ENCODE data around the gene MICALL1.

MICALL1 gene

DNA sequence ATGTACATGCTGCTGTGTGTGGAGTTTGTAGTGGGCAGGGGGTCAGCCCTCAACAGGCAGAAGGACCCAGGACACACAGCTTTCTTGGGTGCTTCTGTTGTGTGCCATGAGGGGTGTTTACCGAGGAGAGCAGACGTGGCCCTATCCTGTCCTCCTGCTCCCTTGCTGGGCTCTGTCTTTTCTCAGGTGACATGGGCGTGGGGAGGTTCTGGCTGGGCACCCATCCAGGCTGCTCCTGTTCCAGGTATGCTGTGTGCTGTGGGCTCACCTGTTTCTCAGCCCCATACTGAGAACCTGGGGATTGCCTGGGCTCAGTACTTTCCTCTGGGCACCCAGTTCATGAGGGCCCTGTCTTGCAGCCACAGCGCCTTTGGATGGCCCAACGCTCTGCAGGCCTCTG is 23.3 kb downstream of the MICALL1 start:
- DNase-seq (ENCODE audit: low read depth) = no peak
- TF ChIP-seq, protein P1, sequence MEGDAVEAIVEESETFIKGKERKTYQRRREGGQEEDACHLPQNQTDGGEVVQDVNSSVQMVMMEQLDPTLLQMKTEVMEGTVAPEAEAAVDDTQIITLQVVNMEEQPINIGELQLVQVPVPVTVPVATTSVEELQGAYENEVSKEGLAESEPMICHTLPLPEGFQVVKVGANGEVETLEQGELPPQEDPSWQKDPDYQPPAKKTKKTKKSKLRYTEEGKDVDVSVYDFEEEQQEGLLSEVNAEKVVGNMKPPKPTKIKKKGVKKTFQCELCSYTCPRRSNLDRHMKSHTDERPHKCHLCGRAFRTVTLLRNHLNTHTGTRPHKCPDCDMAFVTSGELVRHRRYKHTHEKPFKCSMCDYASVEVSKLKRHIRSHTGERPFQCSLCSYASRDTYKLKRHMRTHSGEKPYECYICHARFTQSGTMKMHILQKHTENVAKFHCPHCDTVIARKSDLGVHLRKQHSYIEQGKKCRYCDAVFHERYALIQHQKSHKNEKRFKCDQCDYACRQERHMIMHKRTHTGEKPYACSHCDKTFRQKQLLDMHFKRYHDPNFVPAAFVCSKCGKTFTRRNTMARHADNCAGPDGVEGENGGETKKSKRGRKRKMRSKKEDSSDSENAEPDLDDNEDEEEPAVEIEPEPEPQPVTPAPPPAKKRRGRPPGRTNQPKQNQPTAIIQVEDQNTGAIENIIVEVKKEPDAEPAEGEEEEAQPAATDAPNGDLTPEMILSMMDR (IDR thresholded peaks at IDR 0.05; ENCODE audit: insufficient read depth, low read depth, low read length, missing control alignments) = no peak
- no peak overlapping the region for H3K4me3 ChIP-seq (ENCODE audit: low read length)

DNA sequence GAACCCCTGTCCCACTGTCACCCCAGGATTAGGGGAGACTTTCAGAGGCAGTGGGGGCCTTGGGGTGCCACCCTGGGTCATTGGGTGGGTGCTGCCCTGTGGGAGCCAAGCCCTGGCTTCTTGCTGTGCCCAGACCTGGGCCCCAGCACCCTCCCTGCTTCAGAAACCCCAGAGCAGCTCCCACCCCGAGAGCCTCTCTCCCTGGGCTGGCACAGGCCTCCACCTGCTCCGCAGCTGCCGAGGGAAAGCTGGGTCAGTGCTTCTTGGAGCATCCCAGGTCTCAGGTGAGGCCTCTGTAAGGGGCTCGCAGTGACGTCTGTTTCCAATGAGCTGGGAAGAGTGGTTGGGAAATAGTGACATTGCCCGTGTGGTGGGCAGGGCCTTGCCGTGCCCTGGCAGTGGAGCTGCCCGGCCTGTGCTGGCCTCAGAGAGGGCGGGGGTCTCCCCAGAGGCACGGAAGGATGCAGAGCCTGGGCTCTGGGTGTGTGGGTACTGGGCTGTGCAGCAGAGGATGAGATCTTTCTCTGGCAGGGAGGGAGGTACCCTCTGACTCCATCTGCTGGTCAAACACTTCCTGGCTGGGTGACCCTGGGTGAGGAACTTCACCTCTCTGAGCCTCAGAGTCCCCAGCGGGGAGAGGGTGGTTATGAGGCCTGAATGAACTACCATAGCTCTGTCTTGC is 24.3 kb downstream of the MICALL1 start:
- TF ChIP-seq, protein P1 (IDR thresholded peaks at IDR 0.05; ENCODE audit: insufficient read depth, low read depth, low read length, missing control alignments) = peak; percentile 48
- no peak overlapping the region for H3K4me3 ChIP-seq (ENCODE audit: low read length)
- no peak for DNase-seq (ENCODE audit: low read depth)

DNA sequence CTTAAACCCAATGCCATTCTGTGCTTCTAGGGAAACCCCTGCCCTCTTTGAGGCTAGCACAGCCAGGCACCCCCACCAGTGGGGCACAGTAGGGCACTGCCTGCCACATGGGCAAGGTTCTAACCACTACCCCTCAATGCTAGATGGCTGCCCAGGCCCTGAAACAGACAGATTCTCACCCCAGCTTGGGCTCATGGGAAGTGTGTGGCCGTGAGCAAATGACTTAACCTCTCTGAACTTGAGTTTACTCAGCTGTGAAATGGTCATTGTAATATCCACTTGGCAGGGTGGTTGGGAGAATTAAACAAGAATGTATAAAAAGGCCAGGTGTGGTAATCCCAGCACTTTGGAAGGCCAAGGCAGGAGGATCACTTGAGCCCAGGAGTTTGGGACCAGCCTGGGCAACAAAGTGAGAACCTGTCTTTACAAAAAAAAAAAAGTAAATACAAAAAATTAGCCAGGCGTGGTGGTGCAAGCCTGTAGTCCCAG is 24.9 kb downstream of the MICALL1 start:
- no peak for DNase-seq (ENCODE audit: low read depth)
- TF ChIP-seq, protein P1 (IDR thresholded peaks at IDR 0.05; ENCODE audit: insufficient read depth, low read depth, low read length, missing control alignments) = no peak
- H3K4me3 ChIP-seq (ENCODE audit: low read length) = no peak overlapping the region

DNA sequence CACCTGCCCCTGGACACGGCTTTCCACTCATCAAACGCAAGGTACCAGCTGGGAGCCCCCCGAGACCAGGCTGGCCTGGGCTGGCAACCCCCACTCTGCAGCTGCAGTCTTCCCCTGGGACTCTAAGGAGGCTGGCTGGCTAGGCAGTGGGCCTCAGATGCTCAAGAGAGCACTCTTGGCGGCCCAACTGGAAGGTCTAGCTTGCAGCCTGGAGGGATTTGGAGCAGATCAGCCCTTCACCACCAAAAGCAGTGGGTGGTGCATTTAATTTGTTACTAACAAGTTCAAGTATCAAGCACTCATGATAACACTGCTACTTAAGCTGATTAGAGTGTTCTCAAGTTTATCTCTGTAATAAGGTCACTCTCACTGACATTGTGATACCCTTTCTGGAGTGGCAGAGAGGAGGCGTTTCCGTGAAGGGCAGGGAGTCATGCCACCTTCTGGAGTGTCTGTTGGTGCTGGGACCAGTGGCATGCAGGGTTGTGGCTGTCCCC is 25.8 kb downstream of the MICALL1 start:
- TF ChIP-seq, protein P1 (IDR thresholded peaks at IDR 0.05; ENCODE audit: insufficient read depth, low read depth, low read length, missing control alignments) = no peak
- no peak for DNase-seq (ENCODE audit: low read depth)
- no peak overlapping the region for H3K4me3 ChIP-seq (ENCODE audit: low read length)

DNA sequence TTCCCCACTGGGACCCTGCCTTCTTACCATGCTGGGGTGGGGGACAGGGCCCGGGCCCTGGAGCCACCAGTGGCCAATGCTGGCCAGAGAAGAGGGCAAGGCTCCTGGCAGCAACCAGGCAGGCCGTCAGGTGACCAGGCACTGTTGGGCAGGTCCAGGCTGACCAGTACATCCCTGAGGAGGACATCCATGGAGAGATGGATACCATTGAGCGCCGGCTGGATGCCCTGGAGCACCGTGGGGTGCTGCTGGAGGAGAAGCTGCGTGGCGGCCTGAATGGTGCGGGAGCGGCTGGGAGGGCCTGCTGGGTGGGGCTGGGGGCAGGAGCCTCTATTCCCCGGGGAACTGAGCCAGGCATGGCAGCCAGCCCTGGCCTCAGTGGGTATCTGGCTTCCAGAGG is 26.3 kb downstream of the MICALL1 start:
- DNase-seq (ENCODE audit: low read depth) = no peak
- TF ChIP-seq, protein P1 (IDR thresholded peaks at IDR 0.05; ENCODE audit: insufficient read depth, low read depth, low read length, missing control alignments) = no peak
- H3K4me3 ChIP-seq (ENCODE audit: low read length) = no peak overlapping the region

DNA sequence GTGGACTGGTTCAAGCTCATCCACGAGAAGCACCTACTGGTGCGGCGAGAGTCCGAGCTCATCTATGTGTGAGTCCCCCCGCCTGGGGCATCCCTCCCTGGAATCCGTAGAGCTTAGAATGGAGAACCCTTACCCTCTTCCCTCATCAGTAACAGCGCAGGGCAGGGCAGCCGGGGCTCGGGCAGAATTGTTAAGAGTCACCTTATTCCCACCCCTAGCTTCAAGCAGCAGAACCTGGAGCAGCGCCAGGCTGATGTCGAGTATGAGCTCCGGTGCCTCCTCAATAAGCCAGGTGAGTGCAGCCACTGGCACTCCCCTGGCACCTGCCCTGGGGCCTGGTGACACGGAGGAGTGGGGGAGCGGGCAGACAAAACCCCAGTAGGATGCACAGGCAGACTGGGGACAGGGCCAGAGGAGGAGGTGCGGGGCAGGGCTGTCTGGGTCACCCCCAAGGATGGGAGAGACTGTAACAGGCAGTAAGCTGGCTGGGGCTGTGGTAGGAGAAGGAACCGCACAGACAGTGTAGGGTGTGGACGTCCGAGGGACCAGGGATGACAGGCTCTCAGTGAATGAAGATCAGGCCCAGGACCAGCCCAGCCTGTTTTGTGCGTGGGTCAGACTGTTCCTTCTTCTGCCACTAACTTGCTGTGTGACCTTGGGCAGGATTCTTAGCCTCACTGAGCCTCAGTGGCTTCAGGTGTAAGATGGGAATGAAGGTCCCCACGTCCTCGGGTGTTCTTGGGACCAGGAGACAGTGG is 26.9 kb downstream of the MICALL1 start:
- H3K4me3 ChIP-seq (ENCODE audit: low read length) = no peak overlapping the region
- DNase-seq (ENCODE audit: low read depth) = peak; percentile 64
- TF ChIP-seq, protein P1 (IDR thresholded peaks at IDR 0.05; ENCODE audit: insufficient read depth, low read depth, low read length, missing control alignments) = no peak

Data from epithelial cell of esophagus (primary cell).